ENCODE data around the gene FADS1.

The FADS1 gene

DNA sequence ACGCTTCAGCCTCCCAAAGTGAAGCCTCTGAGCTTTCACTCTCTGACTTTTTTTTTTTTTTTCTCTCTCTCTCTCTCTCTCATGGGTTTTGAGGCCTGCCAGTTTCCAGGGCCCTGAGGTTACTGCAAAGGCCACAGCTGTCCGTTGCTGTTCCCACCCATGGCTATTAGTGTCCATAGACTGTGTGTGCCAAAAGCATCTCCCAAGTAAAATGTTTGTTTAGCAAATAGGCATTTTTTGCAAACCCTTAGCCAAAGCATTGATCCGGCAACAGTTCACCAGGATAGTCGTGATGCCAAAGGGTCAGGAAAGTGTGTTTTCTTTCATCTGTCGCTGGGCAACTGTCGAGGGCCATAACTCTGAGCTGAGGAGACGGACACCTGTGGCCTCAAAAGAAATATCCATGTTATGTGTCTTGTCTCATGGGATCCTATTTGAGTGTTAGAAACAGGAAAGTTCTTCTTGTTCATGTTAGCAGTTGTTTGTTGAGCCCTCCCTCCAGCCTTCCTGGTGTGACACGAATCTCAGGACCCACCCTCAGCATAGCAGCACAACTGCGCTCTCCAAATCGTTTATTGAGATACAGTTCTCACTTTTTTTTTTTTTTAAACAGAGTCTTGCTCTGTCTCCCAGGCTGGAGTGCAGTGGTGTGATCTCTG, 29.7 kb upstream of the FADS1 start:
- DNase-seq (ENCODE audit: low read depth in 1 of 2, low spot score in 1 of 2) = no peak

DNA sequence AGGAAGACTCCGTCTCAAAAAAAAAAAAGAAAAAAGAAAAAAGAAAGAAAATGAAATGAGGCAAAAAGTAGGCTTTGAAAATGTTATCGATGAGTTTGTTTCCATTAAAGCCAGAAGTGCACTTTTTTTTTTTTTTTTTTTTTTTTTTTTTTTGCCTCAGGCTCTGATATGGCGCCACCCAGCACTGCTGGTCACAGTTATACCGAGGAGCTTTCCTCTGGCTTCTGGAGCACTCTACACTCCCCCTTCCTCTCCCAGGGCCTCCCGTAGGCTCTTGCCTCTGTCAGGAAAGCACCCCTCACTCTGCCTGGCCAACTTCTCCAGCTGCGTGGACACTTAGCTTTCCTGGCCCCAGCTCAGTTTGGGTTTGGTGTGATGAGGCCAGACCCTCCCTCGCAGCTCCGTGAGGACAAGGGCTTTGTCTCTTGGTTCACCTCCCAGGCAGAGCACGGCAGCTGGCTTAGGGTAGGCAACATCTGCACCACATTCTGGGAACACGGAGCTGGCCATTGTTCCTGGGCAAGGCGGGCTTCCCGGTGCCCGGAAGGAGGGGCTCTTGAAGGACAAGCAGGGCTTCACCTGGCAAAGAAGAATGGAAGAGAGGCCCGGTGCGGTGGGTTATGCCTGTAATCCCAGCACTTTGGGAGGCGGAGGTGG, 28.2 kb upstream of the FADS1 start:
- DNase-seq (ENCODE audit: low read depth in 1 of 2, low spot score in 1 of 2) = no peak

DNA sequence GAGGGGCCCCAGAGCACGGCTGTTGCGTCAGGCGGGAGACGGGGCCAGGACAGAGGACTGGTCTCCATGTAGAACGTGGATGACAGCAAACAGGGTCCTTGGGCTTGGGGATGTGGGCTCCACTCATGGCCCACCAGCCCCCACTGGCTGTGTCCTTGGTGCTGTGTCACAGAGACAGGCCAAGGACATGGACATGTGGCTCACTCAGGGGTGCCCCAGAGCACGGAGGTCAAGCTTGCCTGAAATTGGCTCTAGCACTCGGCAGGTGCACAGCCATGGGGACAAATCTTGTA, 25.7 kb upstream of the FADS1 start:
- no peak for DNase-seq (ENCODE audit: low read depth in 1 of 2, low spot score in 1 of 2)

DNA sequence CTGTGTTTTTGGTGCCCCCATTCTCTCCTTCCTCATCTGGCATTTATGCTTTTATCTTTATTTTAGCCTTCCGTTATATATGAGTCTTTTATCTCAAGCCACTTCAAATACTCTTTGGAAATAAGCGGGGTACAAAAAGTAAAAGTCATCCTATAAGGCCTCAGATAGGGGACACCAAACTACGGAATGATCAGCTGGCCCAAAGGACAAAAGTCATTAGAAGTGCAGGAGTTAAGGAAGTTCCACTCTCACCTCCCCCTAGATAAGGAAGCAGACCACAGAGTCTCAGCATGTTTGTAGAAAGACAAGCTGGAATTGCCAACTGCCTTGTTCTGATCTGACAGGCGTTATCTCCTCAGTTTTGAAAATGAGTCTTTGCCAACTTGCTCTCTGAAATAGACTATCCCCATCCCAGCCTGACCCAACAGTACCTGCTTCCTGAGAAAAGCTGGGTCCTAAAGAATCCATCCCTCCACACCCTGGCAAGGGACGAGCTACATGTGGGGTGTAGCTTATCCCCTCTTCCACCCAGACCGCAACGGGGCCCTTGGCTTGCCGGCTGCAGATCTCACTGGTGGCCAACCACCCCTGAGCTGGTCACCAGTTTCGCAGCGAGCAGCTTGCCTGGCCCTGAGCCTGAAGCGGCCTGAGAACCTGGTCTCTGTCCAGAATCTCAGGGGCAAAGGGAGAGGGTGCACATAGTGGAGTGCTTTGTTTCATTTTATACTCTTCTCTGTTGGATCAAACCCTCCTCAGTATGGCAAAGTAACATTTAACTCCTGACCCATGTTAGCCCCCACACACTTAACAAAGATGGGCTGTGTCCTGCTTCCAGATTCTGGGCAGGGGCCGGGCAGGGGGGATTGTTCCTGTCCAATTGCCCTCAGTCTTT, 25.1 kb upstream of the FADS1 start:
- no peak for DNase-seq (ENCODE audit: low read depth in 1 of 2, low spot score in 1 of 2)

DNA sequence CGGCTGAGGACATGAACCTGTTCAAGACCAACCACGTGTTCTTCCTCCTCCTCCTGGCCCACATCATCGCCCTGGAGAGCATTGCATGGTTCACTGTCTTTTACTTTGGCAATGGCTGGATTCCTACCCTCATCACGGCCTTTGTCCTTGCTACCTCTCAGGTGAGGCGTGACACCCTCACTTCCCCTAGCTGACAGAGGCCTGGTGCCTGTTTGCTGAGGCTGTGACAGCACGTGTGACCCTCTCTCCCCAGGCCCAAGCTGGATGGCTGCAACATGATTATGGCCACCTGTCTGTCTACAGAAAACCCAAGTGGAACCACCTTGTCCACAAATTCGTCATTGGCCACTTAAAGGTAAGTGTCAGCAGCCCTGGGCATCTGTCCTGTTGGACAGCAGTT, 23.6 kb upstream of the FADS1 start:
- DNase-seq (ENCODE audit: low read depth in 1 of 2, low spot score in 1 of 2) = no peak

DNA sequence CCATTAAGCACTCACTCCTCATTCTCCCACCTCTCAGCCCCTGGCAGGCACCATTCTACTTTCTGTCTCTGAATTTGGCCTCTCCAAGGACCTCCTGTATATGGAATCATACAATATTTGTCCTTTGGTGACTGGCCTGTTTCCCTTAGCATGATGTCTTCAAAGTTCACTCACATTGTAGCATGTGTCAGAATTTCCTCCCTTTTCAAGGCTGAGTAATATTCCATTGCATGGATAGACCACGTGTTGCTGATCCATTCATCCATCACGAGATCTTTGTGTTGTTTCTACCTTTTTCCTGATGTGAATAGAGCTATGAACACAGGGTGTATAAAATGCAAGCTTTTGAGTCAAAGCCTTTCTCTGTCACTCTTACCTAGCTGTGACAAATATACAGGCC, 22.9 kb upstream of the FADS1 start:
- no peak for DNase-seq (ENCODE audit: low read depth in 1 of 2, low spot score in 1 of 2)

DNA sequence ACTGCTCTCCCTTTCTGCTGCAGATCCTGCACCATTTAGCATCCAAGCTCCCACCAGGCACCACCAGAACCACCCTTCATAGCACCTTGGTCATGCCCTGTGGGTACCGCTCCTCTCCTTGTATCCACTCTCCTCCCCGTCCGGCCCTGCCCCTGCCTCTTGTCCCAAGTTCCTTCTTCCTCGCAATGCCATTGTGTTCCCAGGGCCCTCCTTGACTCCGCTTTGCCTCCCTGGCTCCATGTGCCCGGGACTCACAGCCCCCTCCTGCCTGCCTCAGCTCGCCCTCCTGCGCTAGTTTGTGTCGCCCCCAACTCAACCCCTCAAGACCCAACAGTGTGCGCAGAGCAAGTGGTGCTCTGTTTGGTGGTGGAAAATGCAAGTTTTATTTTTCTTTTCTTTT, 22.1 kb upstream of the FADS1 start:
- no peak for DNase-seq (ENCODE audit: low read depth in 1 of 2, low spot score in 1 of 2)

DNA sequence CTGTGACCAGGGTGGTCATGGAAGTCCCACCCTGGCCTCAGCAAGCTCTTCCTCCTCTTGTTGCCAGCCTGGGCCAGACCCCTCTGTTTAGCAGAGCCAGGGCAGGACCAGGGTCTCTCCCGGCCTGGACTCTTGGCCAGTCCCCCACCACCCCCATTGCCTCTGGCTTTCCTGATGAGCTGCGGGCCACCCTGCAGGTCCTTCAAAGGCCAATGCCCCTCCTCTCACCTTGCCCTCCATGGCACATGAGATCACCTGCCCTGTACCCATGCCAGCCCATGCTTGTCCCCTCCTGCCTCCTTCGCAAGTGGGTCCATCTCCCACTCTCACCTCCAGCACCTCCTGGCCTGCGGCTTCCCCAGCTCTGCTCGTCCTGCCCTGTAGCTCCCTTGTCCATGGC, 21.7 kb upstream of the FADS1 start:
- no peak for DNase-seq (ENCODE audit: low read depth in 1 of 2, low spot score in 1 of 2)

DNA sequence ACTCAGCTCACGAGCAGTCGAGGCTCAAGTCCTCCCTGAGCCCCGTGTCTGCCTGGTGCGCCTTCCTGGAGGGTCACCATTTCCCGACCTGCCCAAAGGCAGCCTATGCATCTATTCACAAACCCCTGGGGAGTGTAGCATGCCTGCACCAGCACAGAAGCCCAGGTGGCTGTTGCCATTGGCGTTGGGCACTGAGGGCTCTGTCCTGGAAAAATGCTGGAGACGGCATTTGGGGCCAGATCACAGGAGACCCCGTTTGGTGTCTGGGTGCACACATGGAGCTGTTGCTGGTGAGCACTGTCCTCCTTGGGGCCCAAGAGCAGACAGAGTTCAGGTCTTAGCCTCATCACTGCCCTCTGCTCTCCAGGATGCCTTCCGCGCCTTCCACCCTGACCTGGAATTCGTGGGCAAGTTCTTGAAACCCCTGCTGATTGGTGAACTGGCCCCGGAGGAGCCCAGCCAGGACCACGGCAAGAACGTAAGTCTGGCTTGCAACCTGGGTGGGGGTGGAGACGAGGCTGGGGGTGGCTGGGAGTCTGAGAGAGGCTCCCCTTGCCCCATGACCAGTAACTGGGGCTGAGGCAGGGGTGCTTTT, 20.7 kb upstream of the FADS1 start:
- no peak for DNase-seq (ENCODE audit: low read depth in 1 of 2, low spot score in 1 of 2)

DNA sequence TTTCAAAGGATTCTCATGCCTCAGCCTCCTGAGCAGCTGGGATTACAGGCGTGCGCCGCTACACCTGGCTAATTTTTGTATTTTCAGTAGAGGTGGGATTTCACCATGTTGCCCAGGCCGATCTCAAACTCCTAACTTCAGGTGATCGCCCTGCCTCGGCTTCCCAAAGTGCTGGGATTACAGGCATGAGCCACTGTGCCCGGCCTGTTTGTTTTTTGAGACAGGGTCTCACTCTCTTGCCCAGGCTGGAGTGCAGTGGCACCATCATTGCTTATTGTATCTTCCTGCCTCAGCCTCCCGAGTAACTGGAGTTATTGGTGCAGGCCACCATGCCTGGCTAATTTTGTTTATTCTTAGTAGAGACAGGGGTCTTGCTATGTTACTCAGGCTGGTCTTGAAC, 19.4 kb upstream of the FADS1 start:
- no peak for DNase-seq (ENCODE audit: low read depth in 1 of 2, low spot score in 1 of 2)

DNA sequence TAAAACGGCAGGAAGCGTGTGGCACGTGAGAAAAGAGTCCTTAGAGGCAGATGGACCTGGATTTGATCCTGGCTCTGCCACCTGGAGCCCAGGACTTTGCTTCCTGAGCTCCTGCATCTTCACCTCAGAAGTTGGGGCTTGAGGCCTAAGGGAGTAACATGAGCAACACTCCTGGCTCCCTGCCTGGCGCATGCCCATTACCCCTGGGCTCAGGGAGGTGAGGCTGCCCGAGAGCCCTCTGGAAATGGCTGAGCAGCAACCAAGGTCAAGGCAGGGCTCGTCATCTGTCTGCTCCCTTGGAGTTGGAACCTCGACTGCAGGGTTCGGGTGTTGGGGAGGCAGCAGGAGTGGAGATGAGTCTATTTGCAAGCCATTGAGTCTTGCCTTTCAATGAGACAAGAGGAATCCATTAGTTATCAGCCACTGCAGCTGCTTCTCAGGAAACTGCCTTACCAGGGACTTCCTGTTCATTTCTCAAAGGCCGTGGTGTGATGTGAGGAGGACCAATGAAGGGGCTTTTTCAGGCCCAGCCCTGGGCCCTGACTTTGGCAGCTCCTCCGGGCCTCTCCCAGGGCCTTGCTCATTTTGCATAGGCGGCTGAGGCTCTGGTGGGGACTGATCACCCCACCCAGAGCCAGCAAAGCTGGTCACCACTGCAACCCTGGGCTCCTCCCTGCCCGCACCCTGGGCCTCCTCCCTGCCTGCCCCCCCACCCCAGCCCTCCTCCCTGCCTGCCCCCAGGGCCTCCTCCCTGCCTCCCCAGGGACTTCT, 17.7 kb upstream of the FADS1 start:
- no peak for DNase-seq (ENCODE audit: low read depth in 1 of 2, low spot score in 1 of 2)

DNA sequence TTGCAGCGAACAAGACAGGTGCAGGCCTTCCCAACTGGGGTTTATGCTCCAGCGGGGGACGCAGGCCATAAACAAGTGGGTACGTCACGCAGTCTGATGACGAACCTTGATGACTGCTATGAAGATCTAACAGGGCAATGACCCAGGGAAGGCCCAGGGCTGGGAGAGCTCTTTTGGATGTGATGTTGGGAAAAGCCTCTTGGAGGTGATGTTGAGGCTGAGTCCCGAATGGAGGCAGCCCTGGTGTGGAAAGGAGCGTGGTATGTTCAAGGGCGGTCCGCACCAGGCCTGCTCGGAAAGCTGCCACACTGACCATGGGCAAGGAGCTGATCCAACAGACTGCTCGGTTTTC, 17.1 kb upstream of the FADS1 start:
- DNase-seq (ENCODE audit: low read depth in 1 of 2, low spot score in 1 of 2) = no peak

DNA sequence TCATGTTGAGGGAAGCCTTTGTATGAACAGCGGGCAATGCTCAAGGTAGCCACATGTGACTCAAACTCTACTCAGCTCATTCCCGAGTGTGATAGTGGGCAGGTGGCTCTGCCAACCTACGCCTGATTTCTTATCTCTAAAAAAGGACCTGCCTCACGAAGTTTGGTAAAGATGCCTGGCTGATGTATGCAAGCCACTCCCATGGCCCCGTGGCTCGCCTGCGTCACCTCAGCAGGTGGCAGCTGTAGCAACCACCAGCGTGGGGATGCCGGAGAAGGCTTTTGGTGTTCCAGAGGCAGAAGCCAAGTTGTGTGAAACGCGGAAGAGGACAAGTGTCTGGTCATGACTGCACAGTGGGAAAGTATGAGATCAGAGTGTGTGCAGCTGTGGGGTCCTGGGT, 16.7 kb upstream of the FADS1 start:
- DNase-seq (ENCODE audit: low read depth in 1 of 2, low spot score in 1 of 2) = no peak

DNA sequence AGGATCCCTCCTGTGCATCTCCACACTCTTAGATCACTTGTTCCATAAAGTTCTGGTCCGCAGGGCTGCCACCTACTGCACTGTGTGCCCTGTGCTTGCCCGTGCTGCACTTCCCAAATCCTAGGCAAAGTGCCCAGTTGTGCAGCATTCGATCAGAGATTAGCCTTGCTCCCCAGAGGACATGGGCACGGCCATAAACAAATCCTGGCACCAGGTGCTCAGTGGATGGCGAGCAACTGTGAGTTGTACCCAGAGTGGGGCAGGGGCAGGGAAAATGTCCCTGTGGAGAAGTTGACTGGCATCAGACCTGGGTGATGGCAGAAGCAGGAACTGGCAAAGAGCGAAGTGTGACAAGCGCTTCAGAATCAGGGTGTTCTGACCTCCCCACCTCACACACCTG, 16.0 kb upstream of the FADS1 start:
- no peak for DNase-seq (ENCODE audit: low read depth in 1 of 2, low spot score in 1 of 2)

DNA sequence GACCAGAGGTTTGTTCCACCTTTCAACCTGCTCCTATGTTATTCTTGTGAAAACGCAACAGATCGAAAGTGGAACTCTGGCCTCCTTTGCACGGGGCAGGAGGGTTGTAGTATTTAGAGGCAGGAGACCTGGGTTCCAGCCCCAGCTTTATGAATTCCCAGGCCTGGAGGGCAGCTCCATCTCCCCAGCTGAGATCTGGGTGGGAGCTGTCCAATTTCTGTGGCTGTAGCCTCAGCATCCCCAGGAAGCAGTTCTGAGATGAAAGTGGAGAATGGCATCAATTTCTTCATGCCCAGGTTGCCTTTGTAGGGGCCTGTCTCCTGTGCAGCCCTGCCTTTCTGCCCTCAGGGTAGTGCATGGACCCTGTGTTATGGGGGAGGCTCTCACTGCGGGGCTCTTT, 15.4 kb upstream of the FADS1 start:
- DNase-seq (ENCODE audit: low read depth in 1 of 2, low spot score in 1 of 2) = no peak

DNA sequence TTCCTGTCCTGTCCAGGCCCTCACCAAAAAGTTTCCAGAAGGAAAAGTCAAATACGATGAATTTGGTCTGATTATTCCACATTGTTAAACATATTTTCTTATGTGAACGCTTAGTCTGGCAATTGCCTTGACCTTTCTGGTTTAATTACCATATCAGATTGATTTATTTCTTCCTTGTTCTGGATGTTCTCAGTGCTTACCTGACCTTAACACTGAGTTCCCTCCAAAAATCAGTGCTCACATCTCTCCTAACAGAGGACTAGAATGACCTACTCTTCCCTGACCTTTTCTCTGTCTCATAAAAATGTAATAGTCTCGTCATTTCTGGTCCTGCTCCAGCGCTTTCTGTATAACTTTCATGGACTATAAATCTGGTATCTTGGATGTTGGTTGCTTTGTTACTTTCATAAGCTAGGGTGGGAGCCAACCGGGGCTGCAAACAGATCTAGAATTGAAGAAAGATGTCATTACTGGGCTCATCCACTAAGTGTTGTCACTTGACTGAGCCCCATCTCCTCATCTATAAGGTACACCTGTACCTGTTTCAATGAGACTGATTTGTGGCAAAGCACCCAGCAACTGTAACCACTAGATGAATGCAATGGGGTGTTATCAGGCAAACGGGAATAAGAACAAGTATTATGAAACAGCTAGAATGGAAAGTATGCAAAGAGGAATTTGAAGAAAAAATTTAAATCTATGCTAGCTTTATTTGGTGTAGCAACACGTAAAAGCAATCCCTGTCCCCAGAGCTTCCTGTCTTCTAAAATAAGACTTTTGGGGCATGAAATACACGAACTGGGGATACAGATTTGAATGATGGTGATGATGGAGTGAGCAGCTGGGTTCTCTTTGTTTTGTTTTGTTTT, 13.7 kb upstream of the FADS1 start:
- DNase-seq (ENCODE audit: low read depth in 1 of 2, low spot score in 1 of 2) = no peak

DNA sequence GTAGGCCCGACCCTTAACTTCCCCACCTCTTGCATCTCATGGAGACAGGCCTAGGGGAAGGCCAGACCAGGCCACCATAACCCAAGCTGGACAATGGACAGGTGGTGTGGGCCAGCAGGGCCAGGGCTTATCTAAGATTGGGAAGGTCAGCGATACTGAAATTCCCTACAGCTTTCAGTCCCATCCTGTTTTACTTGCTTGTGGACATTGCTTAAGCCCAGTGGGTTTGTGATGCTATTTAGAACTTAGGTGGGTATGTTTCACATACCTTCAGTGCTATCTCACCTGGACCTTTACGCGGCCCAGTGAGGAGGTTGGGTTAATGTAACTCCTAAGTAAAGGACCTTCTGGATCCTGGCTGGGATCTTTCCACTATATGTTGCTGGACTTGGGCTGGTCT, 13.0 kb upstream of the FADS1 start:
- DNase-seq (ENCODE audit: low read depth in 1 of 2, low spot score in 1 of 2) = no peak

DNA sequence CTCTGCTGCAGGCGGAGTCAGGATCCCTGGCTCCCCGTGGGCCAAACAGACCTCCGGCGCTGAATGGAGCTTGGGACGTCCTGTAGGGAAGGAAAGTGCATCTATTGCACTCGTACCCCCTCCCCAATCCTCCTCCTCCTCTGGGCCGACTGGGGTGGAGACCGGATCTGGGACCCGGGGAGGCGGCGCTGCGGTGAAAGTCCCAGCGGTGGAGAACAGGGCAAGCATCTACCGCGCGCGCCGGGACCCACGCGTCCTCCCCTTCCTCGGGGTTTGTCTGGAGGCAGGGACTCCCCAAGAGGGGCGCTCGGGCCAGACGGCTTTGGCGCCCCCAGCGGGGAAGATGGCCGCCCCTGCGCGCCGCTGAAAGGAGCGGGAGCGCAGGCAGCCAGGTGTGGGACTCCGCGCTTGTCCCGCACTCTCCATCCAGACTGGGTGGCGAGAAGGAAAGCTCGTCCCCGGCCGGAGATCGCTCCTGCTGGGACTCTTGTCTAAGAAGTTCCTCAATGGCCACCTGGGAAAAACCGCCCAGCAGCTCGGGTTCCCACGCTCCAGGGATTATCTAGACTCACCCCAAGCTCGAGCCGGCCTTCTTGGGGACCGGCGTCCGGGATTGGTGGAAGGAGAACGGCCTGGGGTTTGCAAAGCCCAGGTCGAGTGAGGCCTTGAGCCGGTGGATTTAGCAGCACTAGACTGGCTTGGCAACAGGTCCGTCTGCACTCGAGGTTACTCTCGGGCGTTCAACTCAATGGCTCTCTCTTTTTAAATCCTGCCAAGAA, 12.0 kb upstream of the FADS1 start:
- no peak for DNase-seq (ENCODE audit: low read depth in 1 of 2, low spot score in 1 of 2)

DNA sequence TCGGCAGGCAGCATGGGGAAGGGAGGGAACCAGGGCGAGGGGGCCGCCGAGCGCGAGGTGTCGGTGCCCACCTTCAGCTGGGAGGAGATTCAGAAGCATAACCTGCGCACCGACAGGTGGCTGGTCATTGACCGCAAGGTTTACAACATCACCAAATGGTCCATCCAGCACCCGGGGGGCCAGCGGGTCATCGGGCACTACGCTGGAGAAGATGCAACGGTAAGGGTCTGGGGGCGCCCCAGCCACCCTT, 11.5 kb upstream of the FADS1 start:
- no peak for DNase-seq (ENCODE audit: low read depth in 1 of 2, low spot score in 1 of 2)

Data from activated CD4-positive, alpha-beta T cell treated with anti-CD3 and anti-CD28 coated beads, Interleukin-2, amount 50 U/mL, for 24 hours (primary cell).